ENCODE measurements around the gene DHTKD1.
A peak's percentile ranks its signal among the peaks of the same experiment; 100 is the strongest.

Gene DHTKD1

GRCh38 chr10:12068449-12069269, at the start of gene DHTKD1:
Gene DHTKD1, plus strand, starts transcription at chr10:12068954. Its CDS starts 80 bp downstream, at chr10:12069034.
- DNase-seq: peak; percentile 98

DNA sequence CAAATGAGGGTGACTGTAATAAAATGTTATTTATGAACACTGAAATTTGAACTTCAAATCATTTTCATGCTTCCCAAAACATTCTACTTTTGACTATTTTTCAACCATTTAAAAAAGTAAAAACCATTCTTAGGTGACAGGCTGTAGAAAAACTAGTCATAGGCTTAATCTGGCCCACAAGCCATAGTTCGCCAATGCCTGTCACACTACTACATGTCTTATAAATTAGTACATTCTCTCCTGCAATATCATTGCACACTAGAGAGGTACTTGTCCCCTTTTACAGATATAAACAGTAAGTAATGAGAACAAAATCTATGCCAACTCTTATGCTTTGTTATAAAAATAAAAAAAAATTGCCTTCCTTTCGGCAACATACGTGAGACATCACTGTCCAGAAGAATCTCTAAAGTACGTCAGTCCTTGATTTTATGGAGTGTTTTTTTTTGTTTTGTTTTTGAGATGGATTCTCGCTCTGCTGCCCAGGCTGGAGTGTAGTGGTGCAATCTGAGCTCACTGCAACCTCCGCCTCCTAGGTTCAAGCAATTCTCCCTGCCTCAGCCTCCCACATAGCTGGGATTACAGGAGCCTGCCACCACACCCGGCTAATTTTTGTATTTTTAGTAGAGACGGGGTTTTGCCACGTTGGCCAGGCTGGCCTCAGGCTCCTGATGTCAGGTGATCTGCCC, 49.3 kb upstream of the DHTKD1 start:
- no peak for DNase-seq

- no peak for DNase-seq
Observed at GRCh38 chr10:12020574-12020973, 48.2 kb upstream of the DHTKD1 start.

DNA sequence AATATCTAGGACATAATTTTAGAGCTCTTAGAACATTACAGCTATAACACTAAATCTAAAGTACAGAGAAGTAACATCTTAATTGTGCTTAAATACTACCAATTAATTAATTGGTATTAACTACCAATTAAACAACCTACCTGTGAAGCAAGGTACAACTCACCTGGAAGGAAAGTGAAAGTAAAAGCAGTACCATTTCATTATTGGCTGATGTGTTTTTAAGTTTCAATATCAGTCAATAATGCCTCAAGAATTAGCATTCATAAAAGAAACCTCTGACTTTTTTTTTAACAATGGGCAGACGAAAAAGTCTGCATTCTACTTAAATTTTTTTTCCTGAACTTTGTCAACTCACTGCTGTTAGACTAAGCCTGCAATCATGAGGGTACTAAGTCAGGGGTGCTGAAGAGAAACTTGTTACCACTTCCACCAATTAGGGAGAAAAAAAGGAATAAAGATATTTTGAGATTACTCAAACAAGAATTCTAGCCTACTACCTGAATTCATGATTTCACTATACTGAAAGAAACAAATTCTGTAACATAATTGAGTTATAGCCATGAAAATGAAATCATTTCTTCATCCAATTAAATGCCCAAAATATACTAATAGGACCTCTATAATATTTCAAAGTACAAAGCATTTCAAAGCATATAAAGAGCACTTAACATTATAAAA, 46.0 kb upstream of the DHTKD1 start:
- no peak for DNase-seq

- DNase-seq: no peak
Observed at GRCh38 chr10:12025591-12025990, 43.2 kb upstream of the DHTKD1 start.

DNA sequence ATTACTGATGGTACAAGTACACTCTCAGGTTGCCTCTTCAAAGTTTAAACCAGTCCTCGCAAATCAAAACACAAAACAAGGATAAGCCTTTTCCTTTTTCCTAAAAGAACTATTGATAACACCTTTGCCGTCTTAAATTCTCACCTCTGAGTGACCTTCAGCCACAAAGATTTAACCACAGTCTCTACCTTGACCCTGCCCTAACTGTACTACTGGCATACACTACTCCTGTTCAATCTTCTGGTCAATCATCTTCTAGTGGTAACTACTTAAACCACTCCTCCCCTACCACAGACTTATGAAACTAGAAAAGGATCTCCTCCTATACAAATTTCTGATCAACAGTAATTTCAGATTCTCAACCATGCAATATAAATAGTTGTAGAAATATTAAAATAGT, 41.2 kb upstream of the DHTKD1 start:
- no peak for DNase-seq

DNA sequence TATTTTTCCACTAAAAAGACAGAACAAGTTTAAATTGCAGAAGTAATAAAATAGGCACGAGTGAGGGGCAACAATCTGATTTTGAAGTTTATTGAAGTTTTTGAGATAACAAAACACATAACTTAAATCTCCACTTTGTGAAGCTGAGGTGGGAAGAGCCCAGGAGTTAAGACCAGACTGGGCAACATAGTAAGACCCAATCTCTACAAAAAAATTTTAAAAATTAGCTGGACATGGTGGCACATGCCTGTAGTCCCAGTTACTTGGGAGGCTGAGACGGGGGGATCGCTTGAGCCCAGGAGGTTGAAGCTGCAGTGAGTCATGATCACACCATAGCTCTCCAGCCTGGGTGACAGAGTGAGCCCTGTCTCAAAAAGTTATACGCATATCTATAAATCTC, 37.4 kb upstream of the DHTKD1 start:
- no peak for DNase-seq

- DNase-seq: no peak
Observed at GRCh38 chr10:12036073-12036655, 32.6 kb upstream of the DHTKD1 start.

DNA sequence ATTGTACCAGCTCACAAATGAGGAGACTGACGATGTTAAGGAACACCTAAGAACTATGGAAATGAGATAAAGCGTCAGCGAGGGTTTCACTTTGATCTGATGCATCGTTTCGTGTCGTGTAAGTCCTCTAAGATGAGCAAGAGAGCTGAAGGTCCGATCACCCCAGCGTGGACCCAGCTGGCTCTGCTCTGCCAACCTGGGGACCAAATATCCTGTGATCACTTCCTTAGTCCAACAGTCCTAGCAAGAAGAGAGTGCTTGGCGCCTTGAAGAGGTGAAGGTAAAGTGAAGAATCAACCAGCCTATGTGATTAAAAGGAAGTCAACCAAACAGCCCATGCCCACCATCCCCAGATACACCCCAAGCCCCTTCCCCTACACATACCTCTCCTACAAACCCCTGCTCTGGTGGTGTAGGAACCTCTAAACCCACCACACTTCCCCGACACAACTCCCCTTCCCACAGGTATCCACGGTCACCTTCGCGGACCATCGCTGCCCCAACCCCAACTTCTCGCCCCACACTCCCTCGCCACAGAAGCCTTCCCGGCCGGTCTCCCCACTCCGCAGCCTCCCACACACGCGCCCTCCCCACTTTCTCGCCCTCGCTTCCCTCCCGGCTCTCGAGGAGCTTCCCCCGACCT, 26.9 kb upstream of the DHTKD1 start:
- no peak for DNase-seq

- DNase-seq: peak; percentile 31
Observed at GRCh38 chr10:12042409-12042796, 26.4 kb upstream of the DHTKD1 start.

DNA sequence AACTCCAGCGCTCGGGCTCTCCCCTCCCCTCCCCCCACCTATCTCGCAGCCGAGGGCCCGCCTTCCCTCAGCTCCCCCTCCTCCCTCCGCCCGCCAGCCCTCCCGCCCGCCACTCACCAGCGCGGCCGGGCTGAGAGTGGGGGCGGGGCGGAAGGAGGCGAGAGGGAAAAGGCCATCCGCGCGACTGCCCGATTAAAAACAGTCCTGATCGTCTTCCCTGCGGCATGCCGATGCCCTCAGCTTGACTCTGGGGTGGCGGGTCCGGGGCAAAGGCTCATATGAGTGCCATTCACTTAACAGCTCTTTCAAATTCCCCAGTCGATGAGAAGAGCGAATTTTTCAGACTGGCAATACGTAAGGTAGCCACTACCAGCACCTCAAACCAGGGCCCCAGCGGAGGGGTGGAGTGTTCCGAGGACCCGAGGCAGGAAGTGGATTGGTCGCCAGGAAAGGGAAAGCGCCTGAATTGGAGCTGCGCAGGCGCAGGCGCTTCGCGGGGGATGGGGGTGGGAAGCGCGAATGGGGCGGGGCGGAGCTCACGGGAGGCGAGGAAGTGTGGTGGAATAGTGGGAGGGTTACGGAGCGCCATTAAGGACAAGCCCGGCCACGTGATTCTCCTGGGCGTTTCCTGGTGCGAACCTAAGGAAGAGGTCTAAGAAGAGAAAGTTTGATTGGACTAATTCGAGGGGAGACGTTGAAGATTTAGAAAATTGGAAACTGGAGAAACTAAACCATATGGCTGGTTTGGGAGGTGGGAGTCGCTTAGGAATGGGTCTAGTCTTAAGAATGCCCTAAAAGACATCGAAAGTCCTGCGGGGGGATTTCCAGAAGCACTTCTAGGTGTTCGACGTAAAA, 25.7 kb upstream of the DHTKD1 start, which contains the start of gene UPF2:
UPF2 (minus strand) TSS at position 13 of the 855 bp plus-strand sequence. CDS start 7,386 bp downstream, outside the sequence.
- peak; percentile 96 for DNase-seq

DNA sequence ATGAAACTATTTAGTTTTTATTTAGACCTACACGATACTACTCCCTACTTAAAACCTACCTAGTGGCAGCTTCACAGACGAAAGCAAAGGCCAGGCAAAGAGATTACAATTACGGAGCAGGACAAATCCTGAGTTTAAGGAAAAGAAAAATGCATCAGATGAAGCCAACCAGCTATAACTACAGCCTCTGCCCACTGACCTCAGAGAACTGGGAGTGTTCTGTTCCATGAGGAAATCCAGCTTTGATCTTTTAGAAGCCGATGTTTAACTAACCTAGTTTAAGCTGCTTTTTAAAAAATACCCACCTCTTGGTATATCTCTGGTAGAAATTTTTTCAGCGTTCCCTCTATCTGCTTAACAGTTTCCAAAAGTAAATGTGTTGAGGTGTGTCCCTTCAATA, 23.2 kb upstream of the DHTKD1 start:
- no peak for DNase-seq

- no peak for DNase-seq
Observed at GRCh38 chr10:12048547-12048946, 20.2 kb upstream of the DHTKD1 start.

GRCh38 chr10:12050528-12050927, 18.2 kb upstream of the DHTKD1 start:
- no peak for DNase-seq

GRCh38 chr10:12051241-12051640, 17.5 kb upstream of the DHTKD1 start:
- DNase-seq: no peak

DNA sequence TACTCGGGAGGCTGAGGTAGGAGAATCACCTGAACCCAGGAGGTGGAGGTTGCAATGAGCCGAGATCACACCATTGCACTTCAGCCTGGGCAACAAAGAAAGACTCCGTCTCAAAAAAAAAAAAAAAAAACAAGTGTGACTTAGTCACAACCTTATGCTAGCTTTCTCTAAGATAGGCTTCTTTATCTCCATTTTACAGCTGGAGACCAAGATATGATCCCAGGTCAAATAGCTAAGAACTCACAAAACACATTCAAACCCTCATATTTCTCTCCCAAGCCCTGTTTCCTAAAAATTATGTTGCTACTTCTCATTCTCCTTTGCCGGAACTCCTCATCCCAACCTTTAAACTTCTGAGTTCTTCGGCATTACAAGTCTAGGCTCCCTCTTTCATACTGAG, 13.0 kb upstream of the DHTKD1 start:
- DNase-seq: no peak

DNA sequence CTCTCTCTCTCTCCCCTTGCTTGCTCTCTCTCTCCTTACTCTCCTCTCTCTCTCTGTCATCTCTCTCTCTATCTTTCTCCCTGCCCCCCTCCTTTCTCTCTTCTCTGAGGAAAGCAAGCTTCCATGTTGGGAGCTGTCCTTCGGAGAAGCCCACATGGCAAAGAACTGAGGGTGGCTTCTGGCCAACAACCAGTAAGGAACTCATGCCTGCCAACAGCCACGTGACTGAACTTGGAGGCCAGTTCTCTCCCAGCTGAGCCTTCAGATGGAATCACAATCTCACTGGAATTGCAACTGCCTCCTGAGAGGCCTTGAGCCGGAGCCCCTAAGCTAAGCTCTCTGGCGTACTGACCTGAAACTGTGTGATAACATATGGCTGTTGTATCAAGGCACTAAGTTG, 12.0 kb upstream of the DHTKD1 start:
- DNase-seq: no peak

DNA sequence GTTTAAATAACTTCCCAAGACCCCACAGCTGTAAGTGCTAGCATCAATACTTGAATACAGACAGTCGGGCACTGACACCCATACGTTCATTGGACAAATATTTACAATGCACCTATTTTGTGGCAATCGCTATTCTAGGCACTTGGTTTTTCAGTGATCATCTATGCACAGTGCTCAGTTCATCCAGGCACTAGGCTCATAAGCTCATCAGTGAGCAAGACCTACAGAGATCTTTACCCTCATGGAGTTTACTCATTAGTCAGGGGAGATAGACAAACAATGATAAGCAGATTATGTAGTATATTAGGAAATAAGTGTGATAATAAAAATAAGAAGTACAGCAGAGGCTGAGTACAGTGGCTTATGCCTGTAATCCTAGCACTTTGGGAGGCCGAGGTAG, 7.6 kb upstream of the DHTKD1 start:
- DNase-seq: no peak

DNA sequence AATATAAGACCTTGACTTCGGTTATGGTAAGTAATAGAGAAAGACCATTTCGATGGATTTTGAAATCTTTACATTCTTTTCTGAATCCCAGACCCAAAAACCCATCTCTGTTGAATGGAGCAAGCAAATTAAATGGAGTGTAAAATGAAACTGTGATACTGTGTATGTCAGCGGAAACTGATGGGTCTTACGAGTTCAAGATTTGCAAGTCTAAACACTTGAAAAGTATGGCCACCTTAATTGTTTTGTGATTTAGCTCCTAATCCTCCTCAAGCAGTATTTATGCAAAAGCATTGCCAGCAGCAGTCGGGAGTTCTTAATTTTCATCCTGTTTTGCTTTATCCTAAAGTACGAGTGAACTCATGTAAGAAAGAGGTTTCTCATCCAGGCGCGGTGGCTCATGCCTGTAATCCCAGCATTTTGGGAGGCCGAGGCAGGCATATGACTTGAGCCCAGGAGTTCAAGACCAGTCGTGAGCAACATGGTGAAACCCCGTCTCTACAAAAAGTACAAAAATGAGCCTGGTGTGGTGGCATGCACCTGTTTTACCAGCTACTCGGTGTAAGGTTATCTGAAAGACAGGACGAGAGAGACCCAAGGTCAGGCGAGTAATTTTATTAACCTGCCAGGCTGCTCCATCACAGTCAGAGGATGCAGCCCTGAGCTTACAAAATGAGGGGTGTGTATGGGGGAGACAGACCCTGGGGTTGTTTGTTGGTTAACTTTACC, 5.8 kb upstream of the DHTKD1 start:
- no peak for DNase-seq

DNA sequence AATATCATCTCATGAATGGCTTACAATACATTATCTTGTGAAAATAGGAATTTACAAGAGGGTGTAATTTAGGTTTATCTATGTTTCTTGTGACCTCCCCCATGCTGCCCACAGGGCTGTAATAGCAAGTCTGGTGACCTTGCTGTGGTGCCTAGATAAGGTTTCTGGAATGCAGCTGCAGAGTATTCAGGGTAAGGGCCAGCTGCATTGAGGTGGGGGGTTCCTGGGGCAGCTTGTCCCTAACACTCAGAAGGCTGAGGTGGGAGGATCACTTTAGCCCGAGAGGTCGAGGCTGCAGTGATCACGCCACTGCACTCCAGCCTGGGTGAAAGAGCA, 5.3 kb upstream of the DHTKD1 start:
- no peak for DNase-seq

DNA sequence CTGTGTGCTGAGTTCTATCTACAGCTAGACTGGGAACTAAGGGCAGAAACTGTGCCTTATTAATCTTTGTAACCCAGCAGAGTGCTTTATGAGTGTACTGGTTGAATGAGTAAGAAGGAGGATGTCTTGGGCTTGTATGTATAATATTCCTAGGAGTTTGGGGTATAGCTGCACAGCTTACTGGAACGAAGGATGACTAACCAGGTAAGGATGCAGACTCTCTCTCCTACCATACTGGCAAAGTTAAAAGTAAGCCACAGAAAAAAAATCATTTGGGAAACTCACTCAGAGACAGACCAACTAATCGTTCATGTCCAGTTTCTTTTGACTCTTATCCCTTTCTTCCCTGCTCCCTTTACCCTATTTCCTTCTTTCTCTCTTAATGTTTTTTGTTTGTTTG, 1.4 kb upstream of the DHTKD1 start:
- DNase-seq: no peak

All from activated CD4-positive, alpha-beta T cell treated with anti-CD3 and anti-CD28 coated beads, Interleukin-2, amount 50 U/mL, for 1 hour (primary cell).